RPMI7951 (cell line): ENCODE data around the gene DISC1. TPM values are rescaled to one million over a fixed set of nuclear protein-coding genes. Genes with fewer than 3 reads are reported as not detected.
A peak's percentile ranks its signal among the peaks of the same experiment; 100 is the strongest.
"Not testable (repeated sequence)": the region's sequence is repeated elsewhere in the genome, so short reads cannot be mapped to it uniquely, and the experiment has no call there.

ENCODE experiments used
- DNase-seq: peaks from one replicate; pipeline ENCODE4 v3.0.0-alpha.2; 2012; ENCODE audit warnings: low read depth
- total RNA-seq: library from RNA; depleted of rRNA; stranded (reverse); fragments of >200 nt; shearing (Covaris generic); gene quantifications from 2 replicates; pipeline ENCODE4 v1.2.3, GENCODE V29; 2014; rRNA removed

The DISC1 gene
- total RNA-seq, result 1.9 and 2.1 TPM in 2 replicates

DNA sequence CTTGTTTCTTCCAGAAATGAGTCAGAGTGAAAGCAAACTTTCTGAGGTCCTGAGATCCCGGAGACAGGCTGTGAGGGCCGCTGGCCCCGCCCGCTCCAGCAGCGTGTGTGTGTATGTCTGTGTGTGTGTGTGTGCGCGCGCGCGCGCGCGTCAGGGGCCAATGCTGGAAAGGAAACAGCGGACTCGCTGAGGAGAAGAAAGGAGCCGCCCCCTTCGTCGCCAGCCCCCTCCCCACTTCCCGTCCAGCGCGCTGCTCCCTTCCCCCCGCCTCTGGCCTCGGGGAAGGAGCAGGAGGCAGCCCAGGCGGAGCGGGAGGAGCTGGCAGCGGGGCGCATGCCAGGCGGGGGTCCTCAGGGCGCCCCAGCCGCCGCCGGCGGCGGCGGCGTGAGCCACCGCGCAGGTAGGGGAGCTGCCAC lies at the start of gene DISC1:
DISC1 (plus strand) TSS at position 256 of the 416 bp plus-strand sequence; CDS start at position 334, 78 bp downstream.
- peak; percentile 91 for DNase-seq

DNA sequence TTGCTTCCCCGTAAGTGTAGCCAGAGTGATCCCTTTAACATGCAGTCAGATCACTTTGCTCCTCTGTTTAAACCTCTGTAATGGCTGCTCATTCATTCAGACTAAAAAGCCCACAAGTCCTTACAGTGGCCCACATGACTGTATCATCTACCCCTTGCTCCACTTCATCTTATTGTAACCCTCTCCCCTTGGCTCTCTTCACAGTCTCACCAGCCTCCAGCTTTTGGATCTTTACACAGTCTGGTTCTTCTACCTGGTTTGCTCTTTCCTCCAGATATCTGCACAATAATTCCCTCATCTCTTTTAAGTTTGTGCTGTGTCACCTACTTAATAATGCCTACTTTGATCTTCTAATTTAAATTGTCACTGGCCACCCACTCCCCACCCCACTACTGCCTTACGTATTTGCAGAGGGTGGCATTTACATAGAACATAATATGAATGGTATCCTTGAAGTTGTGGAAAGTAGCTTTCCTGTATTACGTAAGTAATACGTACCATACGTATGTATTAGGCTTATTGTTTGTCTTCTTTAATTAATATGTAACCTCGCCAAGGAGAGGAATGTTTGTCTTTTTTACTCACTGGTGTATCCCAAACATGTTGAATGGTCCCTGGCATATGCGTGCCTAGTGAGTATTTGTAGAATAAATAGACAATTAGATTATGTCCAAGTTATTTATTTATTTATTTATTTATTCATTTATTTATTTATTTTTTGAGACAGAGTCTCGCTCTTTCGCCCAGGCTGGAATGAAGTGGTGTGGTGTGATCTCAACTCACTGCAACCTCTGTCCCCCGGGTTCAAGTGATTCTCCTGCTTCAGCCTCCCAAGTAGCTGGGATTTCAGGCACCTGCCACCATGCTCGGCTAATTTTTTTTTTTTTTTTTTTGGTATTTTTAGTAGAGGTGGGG lies 49.5 kb upstream of the DISC1 start:
- DNase-seq, result no peak

DNA sequence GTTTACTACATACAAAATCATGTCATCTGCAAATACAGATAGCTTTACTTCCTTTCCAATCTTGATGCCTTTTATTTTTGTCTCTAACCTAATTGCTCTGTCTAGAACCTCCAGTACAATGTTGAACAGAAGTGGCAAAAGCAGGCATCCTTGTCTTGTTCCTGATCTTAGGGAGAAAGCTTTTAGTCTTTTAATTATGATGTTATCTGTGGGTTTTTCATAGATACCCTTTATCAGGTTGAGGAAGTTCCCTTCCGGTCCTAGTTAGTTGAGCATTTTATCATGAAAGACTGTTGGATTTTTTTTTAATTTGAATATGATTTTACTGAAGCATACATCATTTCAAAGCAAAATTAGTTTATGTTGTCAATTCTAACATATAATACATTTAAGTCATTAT lies 45.7 kb upstream of the DISC1 start:
- no peak for DNase-seq

DNA sequence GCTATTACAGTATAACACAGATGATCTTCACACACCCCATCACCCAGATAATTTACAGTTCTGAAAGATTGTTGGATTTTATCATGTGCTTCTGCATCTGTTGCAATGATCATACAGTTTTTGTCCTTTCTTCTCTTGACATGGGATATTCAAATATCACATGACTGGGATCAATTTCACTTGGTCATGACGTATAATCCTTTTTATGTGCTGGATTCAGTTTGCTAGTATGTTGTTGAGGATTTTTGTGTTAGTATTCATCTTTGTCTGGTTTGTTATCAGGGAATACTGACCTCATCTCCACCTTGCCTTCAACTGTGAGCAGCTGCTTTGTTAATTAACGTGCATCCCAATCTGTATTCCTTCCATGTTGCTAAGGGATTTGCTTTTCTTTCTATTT lies 44.7 kb upstream of the DISC1 start:
- no peak for DNase-seq

DNA sequence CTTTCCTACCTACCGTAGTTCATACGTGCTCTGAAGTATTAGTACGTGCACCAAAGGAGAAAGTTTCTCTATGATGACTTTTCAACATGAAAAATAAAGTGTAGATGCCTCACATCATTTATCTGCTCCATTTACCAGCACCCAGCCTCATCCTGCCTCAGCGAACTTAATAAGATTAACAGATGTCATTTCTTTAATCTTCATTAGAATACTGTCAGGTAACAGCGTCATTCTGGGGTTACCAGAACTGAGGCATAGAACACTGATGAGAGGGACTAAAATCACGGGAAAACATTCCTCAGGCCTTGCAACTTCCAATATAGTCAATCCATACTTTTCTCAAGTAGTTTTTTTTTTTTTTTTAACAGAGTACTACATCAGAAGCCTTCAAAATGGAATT lies 43.2 kb upstream of the DISC1 start:
- no peak for DNase-seq

DNA sequence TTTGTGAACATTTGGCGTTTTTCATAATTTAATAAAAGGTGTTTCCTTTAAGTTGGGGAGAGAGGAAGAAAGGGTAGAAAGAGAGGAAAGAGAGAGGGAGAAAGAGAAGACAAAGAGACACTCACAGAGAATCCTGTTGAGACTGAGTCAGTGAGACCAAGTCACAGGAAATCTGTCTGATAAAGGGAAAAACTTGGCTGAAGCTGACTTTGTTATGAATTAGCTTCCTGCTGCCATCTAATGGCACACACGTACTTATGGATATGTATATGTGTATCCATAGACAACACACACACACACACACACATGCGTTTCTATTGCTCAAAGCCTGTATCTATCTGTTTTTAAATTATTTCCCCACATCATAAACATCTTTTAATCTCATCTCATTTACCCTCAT lies 42.5 kb upstream of the DISC1 start:
- peak; percentile 64 for DNase-seq

DNA sequence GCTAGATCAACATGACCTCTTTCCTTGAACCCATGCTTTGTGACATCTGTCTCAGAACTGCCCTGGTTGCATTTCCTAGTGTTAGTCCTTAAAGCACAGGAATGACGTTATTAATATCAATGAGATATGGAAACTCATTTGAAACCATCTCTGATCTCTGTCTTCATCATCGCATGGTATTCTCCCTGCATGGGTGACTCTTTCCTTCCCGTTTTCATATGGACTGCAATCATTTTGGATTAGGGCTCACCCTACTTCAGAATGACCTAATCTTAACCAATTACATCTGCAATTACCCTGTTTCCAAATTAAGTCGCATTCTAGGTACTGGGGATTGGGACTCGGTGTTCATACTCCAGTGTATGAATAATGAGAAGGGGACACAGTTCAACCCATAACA lies 41.7 kb upstream of the DISC1 start:
- DNase-seq, result no peak

DNA sequence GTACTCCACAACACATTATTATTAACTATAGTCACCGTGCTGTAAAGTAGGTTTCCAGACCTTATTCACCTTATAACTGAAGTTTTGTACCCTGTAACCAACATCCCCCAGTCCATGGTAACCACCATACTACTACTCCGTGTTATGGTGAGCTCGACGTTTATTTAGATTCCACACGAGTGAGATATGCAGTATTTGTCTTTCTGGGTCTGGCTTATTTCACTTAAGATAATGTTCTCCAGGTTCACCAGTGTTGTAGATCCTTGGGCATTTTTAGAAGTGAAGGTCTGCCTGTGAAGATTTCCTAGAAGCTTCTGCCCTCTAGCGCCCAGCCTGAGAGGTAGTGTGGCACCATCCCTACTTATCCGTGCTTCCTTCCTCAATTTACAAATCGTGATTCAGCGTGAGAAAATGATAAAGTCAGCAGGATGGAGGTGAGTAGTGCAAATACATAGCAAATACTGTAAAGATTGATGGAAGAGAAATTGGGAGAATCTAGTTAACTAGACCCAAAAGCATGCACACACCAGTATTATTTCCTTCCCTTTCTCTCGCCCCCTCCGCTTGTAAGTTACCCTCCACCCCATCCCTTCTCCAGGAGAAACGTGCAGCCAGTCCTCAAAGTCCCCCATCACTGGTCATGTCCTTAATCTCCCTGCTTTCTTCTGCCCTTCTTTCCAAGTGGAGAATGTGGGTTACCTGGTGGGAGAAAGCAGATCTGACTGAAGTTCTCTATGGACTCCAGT lies 36.0 kb upstream of the DISC1 start:
- peak; percentile 54 for DNase-seq

DNA sequence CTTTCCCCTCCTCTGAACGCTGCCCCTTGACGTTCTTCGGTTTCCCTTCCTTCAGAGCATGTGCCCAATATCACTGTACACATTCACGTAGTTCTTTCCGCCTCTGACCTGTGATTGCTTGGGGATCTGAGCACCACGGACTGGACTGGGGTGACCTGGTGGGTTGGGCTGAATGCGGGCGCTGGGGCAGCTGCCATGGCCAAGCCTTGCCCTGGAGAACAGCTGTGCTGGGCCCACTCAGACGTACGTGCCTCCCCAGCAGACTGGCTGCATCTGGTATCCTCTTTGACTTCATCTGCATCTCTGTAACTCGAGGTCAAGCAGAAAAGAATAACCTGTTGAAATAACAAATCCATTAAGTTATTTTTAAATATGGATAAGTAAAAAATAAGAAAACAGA lies 35.1 kb upstream of the DISC1 start:
- no peak for DNase-seq

DNA sequence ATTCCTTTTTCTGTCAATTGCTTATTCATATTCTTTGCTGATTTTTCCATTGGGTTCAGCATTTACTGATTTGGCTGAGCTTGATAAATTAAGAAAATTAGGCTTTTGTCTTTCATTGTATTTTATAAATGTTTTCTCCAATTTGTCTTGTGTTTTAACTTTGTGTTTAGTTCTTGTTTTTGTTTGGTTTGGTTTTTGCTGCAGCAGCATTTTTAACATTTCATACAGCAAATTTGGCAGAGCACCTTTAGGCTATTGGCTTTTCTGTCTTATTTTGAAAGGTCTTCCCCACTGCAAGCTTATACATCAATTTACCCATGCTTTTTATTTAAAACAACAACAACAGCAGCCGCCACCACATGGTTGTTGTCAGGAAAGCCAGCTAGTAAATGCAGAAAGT lies 33.8 kb upstream of the DISC1 start:
- no peak for DNase-seq

DNA sequence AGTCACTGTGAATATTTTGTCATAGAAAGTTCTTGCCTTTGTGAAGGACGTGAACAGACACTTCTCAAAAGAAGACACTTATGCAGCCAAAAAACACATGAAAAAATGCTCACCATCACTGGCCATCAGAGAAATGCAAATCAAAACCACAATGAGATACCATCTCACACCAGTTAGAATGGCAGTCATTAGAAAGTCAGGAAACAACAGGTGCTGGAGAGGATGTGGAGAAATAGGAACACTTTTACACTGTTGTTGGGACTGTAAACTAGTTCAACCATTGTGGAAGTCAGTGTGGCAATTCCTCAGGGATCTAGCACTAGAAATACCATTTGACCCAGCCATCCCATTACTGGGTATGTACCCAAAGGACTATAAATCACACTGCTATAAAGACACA lies 33.3 kb upstream of the DISC1 start:
- not testable (repeated sequence) for DNase-seq

DNA sequence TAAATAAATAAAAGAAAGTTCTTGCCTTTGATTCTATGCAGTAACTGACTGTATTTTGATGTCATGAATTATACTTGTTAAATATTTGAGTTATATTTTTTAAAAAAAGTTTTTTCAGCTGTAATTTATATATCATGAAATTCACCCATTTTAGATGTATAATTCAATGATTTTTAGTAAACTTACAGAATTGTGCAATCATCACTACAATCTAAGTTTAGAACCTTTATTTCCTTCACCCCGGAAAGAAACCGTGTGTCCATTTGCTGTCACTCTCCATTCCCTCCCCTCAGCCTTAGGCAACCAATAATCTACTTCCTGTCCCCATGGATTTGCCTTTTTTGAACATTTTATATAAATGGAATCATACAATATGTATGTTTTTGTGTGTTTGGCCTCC lies 32.5 kb upstream of the DISC1 start:
- no peak for DNase-seq

DNA sequence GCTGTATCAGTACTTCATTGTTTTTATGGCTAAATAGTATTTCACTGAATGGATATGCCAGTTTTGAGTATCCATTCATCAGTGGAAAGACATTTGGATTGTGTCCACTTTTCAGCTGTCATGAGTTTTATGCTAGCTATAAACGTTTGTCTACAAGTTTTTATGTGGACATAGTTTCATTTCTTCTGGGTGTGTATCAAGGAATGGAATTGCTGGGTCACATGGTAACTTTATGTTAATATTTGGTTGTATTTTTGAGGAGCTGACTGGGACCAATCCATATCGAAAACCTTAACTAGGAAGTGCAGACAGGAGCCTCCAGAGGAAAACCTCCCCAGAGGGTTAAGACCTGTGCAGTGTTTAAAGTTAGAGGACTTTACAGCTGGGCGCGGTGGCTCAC lies 31.8 kb upstream of the DISC1 start:
- no peak for DNase-seq

DNA sequence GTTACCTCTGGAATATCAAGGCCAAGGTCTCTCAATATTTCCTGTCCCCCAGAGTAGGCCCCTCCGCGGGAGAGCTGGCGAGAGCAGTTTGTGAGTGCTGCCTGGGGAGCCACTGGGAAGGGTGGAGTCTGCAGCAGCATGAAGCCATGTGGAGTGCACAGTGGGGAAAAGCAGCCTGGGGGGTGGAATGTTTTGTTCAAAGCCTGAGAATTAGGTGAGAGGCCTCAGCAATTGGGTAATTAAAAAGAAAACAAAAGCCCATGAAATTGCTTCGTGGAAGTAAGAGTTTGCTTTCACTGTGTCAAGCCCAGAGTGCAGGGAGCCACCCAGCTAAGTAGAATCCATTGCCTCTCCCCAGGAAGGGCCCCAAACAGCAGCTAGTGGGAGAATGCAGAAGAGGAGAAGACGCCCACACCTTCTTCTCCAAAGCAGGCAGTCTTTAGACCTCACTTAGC lies 30.2 kb upstream of the DISC1 start:
- peak; percentile 26 for DNase-seq

DNA sequence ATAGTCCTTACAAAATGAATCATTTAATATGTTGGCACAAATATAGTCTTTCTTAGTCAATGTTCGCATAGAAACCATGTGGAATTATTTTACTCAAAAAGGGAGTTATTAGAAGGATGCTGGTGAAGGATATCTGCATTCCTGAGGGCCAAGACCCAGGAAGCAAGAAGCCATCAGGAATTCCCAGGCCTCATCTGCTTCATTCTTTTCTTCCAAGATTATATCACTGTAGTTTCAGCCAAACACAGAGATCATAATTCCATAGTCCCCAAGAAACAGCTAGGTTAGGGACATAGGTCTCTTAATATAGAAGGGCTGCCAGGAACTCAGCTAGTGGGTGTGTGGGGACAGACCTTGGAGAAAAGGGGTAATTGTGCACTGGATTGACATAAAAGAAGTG lies 28.6 kb upstream of the DISC1 start:
- no peak for DNase-seq

DNA sequence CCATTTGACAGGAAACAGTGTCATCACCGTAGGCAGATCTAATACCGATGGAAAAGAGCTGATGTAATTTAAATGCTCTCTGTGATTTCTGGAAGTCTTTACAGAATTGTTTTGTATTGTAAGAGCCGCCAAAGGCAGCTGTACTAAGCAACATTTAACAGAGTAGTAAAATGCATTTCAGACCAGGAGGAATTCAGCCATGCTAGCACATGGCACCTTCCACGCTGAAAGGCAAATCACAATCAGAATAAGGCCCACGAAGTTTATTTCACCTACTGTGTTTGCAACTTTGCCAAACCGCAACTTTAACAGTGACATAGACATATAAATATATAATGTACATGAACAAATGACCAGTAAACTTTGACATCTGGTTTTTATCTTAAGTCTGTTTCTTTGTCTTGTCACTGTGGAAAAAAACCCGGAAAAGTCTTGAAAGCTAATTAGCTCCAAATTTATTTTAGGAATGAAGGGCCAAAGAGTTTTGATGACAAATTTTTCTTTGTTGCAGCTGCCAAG lies 26.1 kb upstream of the DISC1 start:
- DNase-seq, result peak; percentile 72

DNA sequence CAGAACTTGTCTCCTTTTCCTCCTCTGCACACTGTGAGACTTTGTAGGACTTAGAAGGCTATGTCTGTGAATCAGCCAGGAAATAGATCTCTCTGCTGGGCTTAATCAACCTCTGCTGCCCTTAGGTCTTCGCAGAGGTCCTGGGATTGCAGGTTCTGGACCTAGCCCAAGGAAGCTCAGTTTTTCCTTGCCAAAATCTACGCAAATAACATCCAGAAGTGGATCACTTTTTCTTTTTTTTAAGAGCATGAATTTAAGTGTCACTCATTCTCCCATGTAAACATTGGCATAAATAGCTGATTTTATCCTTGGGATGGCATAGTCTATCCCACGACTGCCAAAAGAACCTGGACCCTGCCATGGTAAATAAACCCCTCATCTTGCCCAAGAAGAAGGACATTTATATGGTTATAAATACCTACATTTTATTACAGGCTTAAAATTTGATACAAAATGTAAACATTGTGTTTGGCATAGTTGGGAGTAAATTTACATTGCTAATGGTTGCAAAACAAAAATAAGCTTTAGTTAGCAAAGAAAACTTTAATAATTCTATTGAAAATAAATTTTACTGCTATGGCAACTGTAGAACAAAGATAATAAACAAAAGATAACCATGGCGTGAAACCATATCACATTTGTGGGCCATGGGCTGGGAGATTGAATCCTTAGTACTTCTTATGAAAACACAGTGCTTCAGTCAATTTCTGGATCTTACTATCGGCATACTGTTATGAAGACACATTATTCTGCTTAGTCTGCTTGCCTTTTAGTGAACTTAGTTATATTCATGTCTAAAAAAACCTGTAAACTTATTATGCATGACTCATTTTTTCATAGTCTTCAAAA lies 24.5 kb upstream of the DISC1 start:
- DNase-seq, result peak; percentile 23

DNA sequence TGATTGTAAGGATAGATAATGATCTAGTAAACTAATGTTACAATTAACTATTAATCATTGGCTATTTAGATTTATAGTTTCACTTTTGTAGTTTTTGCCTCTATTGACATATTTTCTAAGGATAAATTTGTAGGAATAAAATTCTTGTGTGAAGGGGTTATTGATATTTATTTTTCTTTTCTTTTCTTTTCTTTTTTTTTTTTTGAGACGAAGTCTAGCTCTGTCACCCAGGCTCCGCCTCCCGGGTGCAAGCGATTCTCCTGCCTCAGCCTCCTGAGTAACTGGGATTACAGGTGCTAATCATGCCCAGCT lies 24.0 kb upstream of the DISC1 start:
- no peak for DNase-seq

DNA sequence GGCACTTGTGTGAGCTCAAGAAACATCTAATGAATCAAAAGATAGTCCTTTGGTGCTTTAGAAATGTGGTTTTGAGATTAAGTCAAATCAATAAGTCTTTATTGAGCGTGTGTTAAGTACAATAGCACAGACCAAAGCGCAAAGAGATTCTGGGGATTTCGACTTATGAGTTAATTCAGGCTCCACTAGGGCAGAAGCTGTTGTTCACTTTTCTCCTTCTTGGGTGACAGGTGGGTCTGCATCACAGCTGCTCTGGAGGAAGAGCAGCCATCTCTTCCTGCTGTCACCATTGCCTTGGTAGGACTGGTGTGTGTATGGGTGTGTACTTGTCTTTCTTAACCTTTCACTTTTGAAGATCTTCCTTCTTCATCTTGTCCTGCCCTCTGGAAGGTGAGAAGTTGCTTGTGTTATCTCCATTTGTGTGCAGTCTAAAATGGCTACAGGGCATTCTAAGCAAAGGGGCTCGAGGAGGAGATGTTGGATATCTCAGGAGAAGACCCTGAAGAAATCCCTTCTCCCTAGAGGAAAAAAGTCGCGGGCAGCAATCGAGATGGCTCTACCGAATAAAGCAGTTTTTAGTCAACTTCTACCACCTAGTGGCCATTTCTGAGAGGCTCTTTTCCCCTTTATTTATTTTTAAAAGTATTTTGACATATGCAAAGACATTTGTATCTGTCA lies 22.9 kb upstream of the DISC1 start:
- DNase-seq, result peak; percentile 67

DNA sequence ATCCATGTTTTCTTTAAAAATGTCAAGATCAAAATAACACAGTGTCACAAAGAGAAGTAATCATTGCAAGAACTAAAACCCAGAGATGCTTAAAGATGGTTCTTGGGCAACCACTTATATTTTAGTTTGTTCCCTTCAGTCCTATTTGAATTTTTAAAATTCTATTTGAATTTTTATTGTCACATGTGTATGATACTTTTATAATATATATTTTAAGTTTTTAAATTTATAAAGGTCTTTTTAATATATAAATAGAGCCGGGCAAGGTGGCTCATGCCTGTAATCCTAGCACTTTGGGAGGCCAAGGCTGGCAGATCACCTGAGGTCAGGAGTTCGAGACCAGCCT lies 22.3 kb upstream of the DISC1 start:
- no peak for DNase-seq
